HG02798 (cell line): ENCODE results near the gene TMEM86B.
A peak's percentile ranks its signal among the peaks of the same experiment; 100 is the strongest.

ENCODE experiments used
- ATAC-seq: cut with Tn5 transposase; IDR thresholded peaks from one replicate; pipeline ENCODE4 v1.9.1; 2021; ENCODE audit warnings: mild to moderate bottlenecking; ENCODE audit not compliant: unreplicated experiment, poor library complexity

Gene TMEM86B

GRCh38 chr19:55228403-55229031 lies at the start of gene TMEM86B:
Gene TMEM86B, minus strand, starts transcription at chr19:55228763. Its CDS starts 22 bp downstream, at chr19:55228741.
- ATAC-seq, result no peak

GRCh38 chr19:55277494-55277893 lies 48.9 kb upstream of the TMEM86B start:
- no peak for ATAC-seq

GRCh38 chr19:55276720-55277430 lies 48.3 kb upstream of the TMEM86B start:
- peak; percentile 1 for ATAC-seq

- peak; percentile 38 for ATAC-seq
Observed at GRCh38 chr19:55275851-55276719, 47.5 kb upstream of the TMEM86B start.

- ATAC-seq, result no peak
Observed at GRCh38 chr19:55273978-55274707, 45.6 kb upstream of the TMEM86B start.

GRCh38 chr19:55272142-55272541 lies 43.6 kb upstream of the TMEM86B start:
- ATAC-seq, result no peak

GRCh38 chr19:55270172-55270942 lies 41.8 kb upstream of the TMEM86B start:
- no peak for ATAC-seq

GRCh38 chr19:55269299-55269698 lies 40.7 kb upstream of the TMEM86B start:
- ATAC-seq, result no peak

- ATAC-seq, result no peak
Observed at GRCh38 chr19:55266840-55267239, 38.3 kb upstream of the TMEM86B start.

GRCh38 chr19:55266404-55266803 lies 37.8 kb upstream of the TMEM86B start:
- ATAC-seq, result no peak

GRCh38 chr19:55265723-55266386 lies 37.3 kb upstream of the TMEM86B start:
- ATAC-seq, result no peak

- no peak for ATAC-seq
Observed at GRCh38 chr19:55265173-55265572, 36.6 kb upstream of the TMEM86B start.

- ATAC-seq, result no peak
Observed at GRCh38 chr19:55264531-55264930, 36.0 kb upstream of the TMEM86B start.

- no peak for ATAC-seq
Observed at GRCh38 chr19:55262359-55262758, 33.8 kb upstream of the TMEM86B start.

GRCh38 chr19:55261671-55262126 lies 33.1 kb upstream of the TMEM86B start:
- ATAC-seq, result no peak

- no peak for ATAC-seq
Observed at GRCh38 chr19:55259540-55260210, 31.1 kb upstream of the TMEM86B start.

GRCh38 chr19:55258828-55259539 lies 30.4 kb upstream of the TMEM86B start, which contains the start of gene PPP6R1:
Gene PPP6R1, minus strand, starts transcription at chr19:55259017. Its CDS starts 11,914 bp downstream, at chr19:55247103.
- ATAC-seq, result peak; percentile 79

- peak; percentile 17 for ATAC-seq
Observed at GRCh38 chr19:55258476-55258827, 29.9 kb upstream of the TMEM86B start.
